ENCODE results near the gene KIF22. TPM values are rescaled to one million over a fixed set of nuclear protein-coding genes. Genes with fewer than 3 reads are reported as not detected.

Gene KIF22
- total RNA-seq, 1 experiment from 2014 or later = 111 TPM

DNA sequence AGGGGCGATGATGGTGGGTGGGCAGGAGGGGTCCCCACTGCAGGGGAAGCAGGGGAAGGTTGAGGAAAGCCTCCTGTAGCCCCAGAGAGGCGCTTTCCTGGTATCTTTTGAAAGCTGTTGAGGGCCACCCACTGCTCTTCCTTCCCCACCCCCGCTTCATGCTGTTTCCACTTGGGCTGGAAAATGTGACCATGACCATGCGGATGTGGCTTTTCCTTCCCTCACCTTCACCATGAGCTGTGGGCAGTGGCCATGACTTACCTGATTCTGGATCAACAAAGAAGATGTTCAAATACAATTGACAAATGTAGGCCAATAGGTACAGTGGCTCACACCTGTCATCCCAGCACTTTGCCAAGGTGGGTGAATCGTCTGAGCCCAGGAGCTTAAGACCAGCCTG lies 43.5 kb downstream of the KIF22 start:
- no peak overlapping the region for H3K27ac ChIP-seq (ENCODE audit: low read length)
- no TSS peak for BruUV-seq (replicated peaks)
- no peaks in the 10 kb centered on the region for H3K27me3 ChIP-seq (ENCODE audit: control insufficient read depth, insufficient read depth, low read length)
- H3K36me3 ChIP-seq (ENCODE audit: control insufficient read depth, insufficient read depth, low read length) = no peaks in the 10 kb centered on the region
- intact Hi-C loops (cut with micrococcal nuclease; ENCODE audit: unreplicated experiment) (no loop called here), in situ Hi-C loops (cut with HindIII; ENCODE audit: low pct_unique_long_range_greater_than_20kb, low sequenced_read_pairs) (no loop called here)
- ChIA-PET CTCF (interaction anchor here (0.7 kb wide), 1 partner anchor 15 kb away, joined by 6 read pairs; no protein-coding TSS in a partner anchor), POLR2A (interaction anchor here (0.6 to 0.7 kb wide), 2 partner anchors 10 to 17 kb away, joined by 6 to 7 read pairs; no protein-coding TSS in a partner anchor)
- TF ChIP-seq REST (IDR thresholded peaks at IDR 0.05; ENCODE audit: insufficient read depth in 1 of 2, low read depth in 2 of 2, low read length in 1 of 2) (no peak), SIN3A (IDR thresholded peaks at IDR 0.05; ENCODE audit: borderline replicate concordance, insufficient read depth, low read depth, low read length) (no peak), POLR2AphosphoS5 (IDR thresholded peaks at IDR 0.05; ENCODE audit: low read depth, low read length) (no peak), TCF7L2 (IDR thresholded peaks at IDR 0.05; ENCODE audit: low read depth, low read length) (no peak)
- TF ChIP-seq, protein P1, sequence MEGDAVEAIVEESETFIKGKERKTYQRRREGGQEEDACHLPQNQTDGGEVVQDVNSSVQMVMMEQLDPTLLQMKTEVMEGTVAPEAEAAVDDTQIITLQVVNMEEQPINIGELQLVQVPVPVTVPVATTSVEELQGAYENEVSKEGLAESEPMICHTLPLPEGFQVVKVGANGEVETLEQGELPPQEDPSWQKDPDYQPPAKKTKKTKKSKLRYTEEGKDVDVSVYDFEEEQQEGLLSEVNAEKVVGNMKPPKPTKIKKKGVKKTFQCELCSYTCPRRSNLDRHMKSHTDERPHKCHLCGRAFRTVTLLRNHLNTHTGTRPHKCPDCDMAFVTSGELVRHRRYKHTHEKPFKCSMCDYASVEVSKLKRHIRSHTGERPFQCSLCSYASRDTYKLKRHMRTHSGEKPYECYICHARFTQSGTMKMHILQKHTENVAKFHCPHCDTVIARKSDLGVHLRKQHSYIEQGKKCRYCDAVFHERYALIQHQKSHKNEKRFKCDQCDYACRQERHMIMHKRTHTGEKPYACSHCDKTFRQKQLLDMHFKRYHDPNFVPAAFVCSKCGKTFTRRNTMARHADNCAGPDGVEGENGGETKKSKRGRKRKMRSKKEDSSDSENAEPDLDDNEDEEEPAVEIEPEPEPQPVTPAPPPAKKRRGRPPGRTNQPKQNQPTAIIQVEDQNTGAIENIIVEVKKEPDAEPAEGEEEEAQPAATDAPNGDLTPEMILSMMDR (IDR thresholded peaks at IDR 0.05) = no peak
- no peak overlapping the region for H3K4me3 ChIP-seq (ENCODE audit: low read depth in 2 of 2, low read length in 2 of 2)
- no peaks in the 10 kb centered on the region for H3K9me3 ChIP-seq (ENCODE audit: control insufficient read depth, insufficient read depth, low read depth, low read length)
- no peak for ATAC-seq
- no peaks in the 10 kb centered on the region for H3K4me1 ChIP-seq (ENCODE audit: control insufficient read depth, insufficient read depth, low read length)
- DNase-seq (ENCODE audit: low read depth, low spot score) = no peak

DNA sequence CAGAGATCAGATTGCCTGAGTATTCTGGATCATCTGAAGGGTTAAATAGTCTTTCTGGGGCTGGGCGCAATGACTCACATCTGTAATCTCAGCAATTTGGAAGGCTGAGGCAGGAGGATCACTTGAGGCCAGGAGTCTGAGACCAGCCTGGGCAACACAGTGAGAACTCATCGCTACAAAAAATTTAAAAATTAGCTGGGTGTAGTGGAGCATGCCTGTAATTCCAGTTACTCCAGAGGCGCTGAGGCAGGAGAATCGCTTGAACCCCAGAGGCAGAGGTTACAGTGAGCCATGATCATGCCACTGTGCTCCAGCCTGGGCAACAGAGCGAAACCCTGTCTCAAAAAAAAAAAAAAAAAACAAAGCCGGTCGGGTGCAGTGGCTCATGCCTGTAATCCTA lies 45.4 kb downstream of the KIF22 start:
- in situ Hi-C loops (cut with HindIII; ENCODE audit: low pct_unique_long_range_greater_than_20kb, low sequenced_read_pairs) = no loop called here
- no TSS peak for BruUV-seq (replicated peaks)
- POLR2A ChIA-PET = interaction anchor here (0.6 kb wide), 1 partner anchor 63 kb away, joined by 5 read pairs; no protein-coding TSS in a partner anchor

More for the DNA sequence above, 45.4 kb downstream of the KIF22 start:
- intact Hi-C loops (cut with micrococcal nuclease; ENCODE audit: unreplicated experiment) = no loop called here
- DNase-seq (ENCODE audit: low read depth, low spot score) (no peak), ATAC-seq (no peak)
- no peak overlapping the region for H3K27ac ChIP-seq (ENCODE audit: low read length)
- H3K9me3 ChIP-seq (ENCODE audit: control insufficient read depth, insufficient read depth, low read depth, low read length) = no peaks in the 10 kb centered on the region
- TF ChIP-seq REST (IDR thresholded peaks at IDR 0.05; ENCODE audit: insufficient read depth in 1 of 2, low read depth in 2 of 2, low read length in 1 of 2) (no peak), SIN3A (IDR thresholded peaks at IDR 0.05; ENCODE audit: borderline replicate concordance, insufficient read depth, low read depth, low read length) (no peak), POLR2AphosphoS5 (IDR thresholded peaks at IDR 0.05; ENCODE audit: low read depth, low read length) (no peak), TCF7L2 (IDR thresholded peaks at IDR 0.05; ENCODE audit: low read depth, low read length) (no peak)
- TF ChIP-seq, protein P1 (IDR thresholded peaks at IDR 0.05) = no peak
- no peaks in the 10 kb centered on the region for H3K4me1 ChIP-seq (ENCODE audit: control insufficient read depth, insufficient read depth, low read length)
- CTCF ChIA-PET = interaction anchor here (0.6 to 0.7 kb wide), 4 partner anchors 12 to 196 kb away, joined by 3 to 8 read pairs (median 5); no protein-coding TSS in a partner anchor
- H3K36me3 ChIP-seq (ENCODE audit: control insufficient read depth, insufficient read depth, low read length) = no peaks in the 10 kb centered on the region
- H3K27me3 ChIP-seq (ENCODE audit: control insufficient read depth, insufficient read depth, low read length) = no peaks in the 10 kb centered on the region
- no peak overlapping the region for H3K4me3 ChIP-seq (ENCODE audit: low read depth in 2 of 2, low read length in 2 of 2)
